AG04449 (cell line): Measurements from ENCODE around the gene SPATA24.

ENCODE experiments used
- CTCF ChIA-PET: fragments of 350-600 bp; formaldehyde crosslinking; extraction: SDS; loops from one replicate; lab custom pipeline; 2021; ENCODE audit warnings: antibody characterized with exemption; lab: Yijun Ruan, JAX
- POLR2A ChIA-PET: fragments of 400-600, 350-600 bp; formaldehyde crosslinking; extraction: SDS; loops from one replicate; lab custom pipeline; 2020; ENCODE audit warnings: antibody characterized with exemption, inconsistent platforms; lab: Yijun Ruan, JAX
- DNase-seq: peaks from one replicate; pipeline ENCODE4 v3.0.0-alpha.2; 2010; ENCODE audit warnings: low read depth, low spot score
- H3K4me3 ChIP-seq: 2 replicates; pipeline ENCODE4 v1.5.1; 2011; ENCODE audit warnings: low read depth, mild to moderate bottlenecking, control low read depth, low read length
- CTCF ChIP-seq: IDR thresholded peaks from one replicate; pipeline ENCODE4 v1.5.1; 2011; ENCODE audit warnings: mild to moderate bottlenecking, moderate library complexity, low read length, control low read depth, inconsistent platforms; ENCODE audit not compliant: insufficient read depth; ENCODE audit errors: missing control alignments

Gene SPATA24

GRCh38 chr5:139381837-139382761, 21.8 kb downstream of the SPATA24 start:
- ChIA-PET POLR2A (no interaction called here), CTCF (interaction anchor here (1.4 kb wide), 1 partner anchor 9 kb away, joined by 3 read pairs; no protein-coding TSS in a partner anchor)
- TF ChIP-seq CTCF, result no peak
- no peak for DNase-seq
- no peak overlapping the region for H3K4me3 ChIP-seq

- no peak overlapping the region for H3K4me3 ChIP-seq
- DNase-seq, result no peak
- ChIA-PET CTCF (no interaction called here), POLR2A (no interaction called here)
- TF ChIP-seq CTCF, result no peak
Measured at GRCh38 chr5:139379626-139380449, 24.1 kb downstream of the SPATA24 start.

- CTCF ChIA-PET, result interaction anchor here (1.3 kb wide), 1 partner anchor 16 kb away, joined by 4 read pairs; the partner anchor contains the start of gene PROB1
- TF ChIP-seq CTCF, result no peak
- DNase-seq, result no peak
- no peak overlapping the region for H3K4me3 ChIP-seq
- POLR2A ChIA-PET, result no interaction called here
Measured at GRCh38 chr5:139378941-139379361, 24.9 kb downstream of the SPATA24 start.

GRCh38 chr5:139378101-139378825, 25.6 kb downstream of the SPATA24 start:
- DNase-seq, result no peak
- ChIA-PET POLR2A (no interaction called here), CTCF (interaction anchor here (1.3 kb wide), 1 partner anchor 17 kb away, joined by 4 read pairs; the partner anchor contains the start of gene PROB1)
- TF ChIP-seq CTCF, result no peak
- H3K4me3 ChIP-seq, result no peak overlapping the region

GRCh38 chr5:139377226-139377625, 26.7 kb downstream of the SPATA24 start:
- ChIA-PET CTCF (interaction anchor here (1.3 kb wide), 1 partner anchor 14 kb away, joined by 3 read pairs; no protein-coding TSS in a partner anchor), POLR2A (no interaction called here)
- TF ChIP-seq CTCF, result no peak
- DNase-seq, result no peak
- H3K4me3 ChIP-seq, result no peak overlapping the region
